CD4-positive, alpha-beta T cell treated with Interleukin-10 for 1 hour (primary cell): ENCODE results near the gene NUP210L.
"Not testable (repeated sequence)": the region's sequence is repeated elsewhere in the genome, so short reads cannot be mapped to it uniquely, and the experiment has no call there.

ENCODE experiments used
- DNase-seq: peaks from one replicate; pipeline ENCODE4 v3.0.0-alpha.2; 2020

Gene NUP210L

GRCh38 chr1:153987621-153988020, 167.3 kb downstream of the NUP210L start:
- DNase-seq = no peak

- no peak for DNase-seq
These were observed 168.7 kb downstream of the NUP210L start, which contains the start of gene RAB13 for GRCh38 chr1:153985941-153986761. Gene RAB13 (minus strand): TSS chr1:153986339. CDS start chr1:153986236, 103 bp downstream.

- no peak for DNase-seq
These were observed 169.4 kb downstream of the NUP210L start for GRCh38 chr1:153985341-153985912.

GRCh38 chr1:153984123-153984894, 170.6 kb downstream of the NUP210L start:
- no peak for DNase-seq

- not testable (repeated sequence) for DNase-seq
These were observed 173.1 kb downstream of the NUP210L start for GRCh38 chr1:153981735-153982134.

GRCh38 chr1:153979091-153979490, 175.8 kb downstream of the NUP210L start:
- DNase-seq = not testable (repeated sequence)

GRCh38 chr1:153978274-153978909, 176.5 kb downstream of the NUP210L start:
- DNase-seq = no peak

- peak; percentile 87 for DNase-seq
These were observed 177.3 kb downstream of the NUP210L start, which contains the start of gene JTB for GRCh38 chr1:153977250-153978240. Gene JTB (minus strand): TSS chr1:153977674. CDS start chr1:153977252, 422 bp downstream.

- DNase-seq = no peak
These were observed 178.0 kb downstream of the NUP210L start for GRCh38 chr1:153976819-153977249.

- DNase-seq = no peak
These were observed 181.3 kb downstream of the NUP210L start for GRCh38 chr1:153973525-153973924.

- DNase-seq = no peak
These were observed 181.8 kb downstream of the NUP210L start for GRCh38 chr1:153973071-153973470.

GRCh38 chr1:153970346-153970745, 184.5 kb downstream of the NUP210L start:
- DNase-seq = no peak

- DNase-seq = no peak
These were observed 185.9 kb downstream of the NUP210L start for GRCh38 chr1:153968972-153969371.

- DNase-seq = no peak
These were observed 186.5 kb downstream of the NUP210L start for GRCh38 chr1:153968408-153968807.

GRCh38 chr1:153968000-153968363, 186.9 kb downstream of the NUP210L start:
- no peak for DNase-seq

- peak; percentile 91 for DNase-seq
These were observed 187.5 kb downstream of the NUP210L start, which contains the start of gene CREB3L4 for GRCh38 chr1:153967107-153967999. Gene CREB3L4 (plus strand): TSS chr1:153967902. CDS start chr1:153968526, 624 bp downstream.

GRCh38 chr1:153963850-153964331, 191.0 kb downstream of the NUP210L start:
- no peak for DNase-seq

- peak; percentile 94 for DNase-seq
These were observed 191.6 kb downstream of the NUP210L start, which contains the start of gene SLC39A1 for GRCh38 chr1:153963030-153963849. Gene SLC39A1 (minus strand): TSS chr1:153963537. CDS start chr1:153962715, 822 bp downstream.
